Eye (tissue), 1 donor: Measurements from ENCODE around the gene RBM39.

ENCODE experiments used
- DNase-seq: peaks from one replicate; pipeline ENCODE4 v3.0.0-alpha.2; 2015

The RBM39 gene

GRCh38 chr20:35665949-35666288 is 76.1 kb downstream of the RBM39 start:
- DNase-seq = no peak

GRCh38 chr20:35664466-35665206 is 77.4 kb downstream of the RBM39 start, which contains the start of the genes CPNE1 and RBM12:
Gene CPNE1 (minus strand): TSS chr20:35664900. CDS start chr20:35632923, 31,977 bp downstream.
Gene RBM12 (minus strand): TSS chr20:35664900. CDS start chr20:35655322, 9,578 bp downstream.
- peak; percentile 98 for DNase-seq

- DNase-seq = no peak
These were observed 78.3 kb downstream of the RBM39 start for GRCh38 chr20:35663516-35664465.

DNA sequence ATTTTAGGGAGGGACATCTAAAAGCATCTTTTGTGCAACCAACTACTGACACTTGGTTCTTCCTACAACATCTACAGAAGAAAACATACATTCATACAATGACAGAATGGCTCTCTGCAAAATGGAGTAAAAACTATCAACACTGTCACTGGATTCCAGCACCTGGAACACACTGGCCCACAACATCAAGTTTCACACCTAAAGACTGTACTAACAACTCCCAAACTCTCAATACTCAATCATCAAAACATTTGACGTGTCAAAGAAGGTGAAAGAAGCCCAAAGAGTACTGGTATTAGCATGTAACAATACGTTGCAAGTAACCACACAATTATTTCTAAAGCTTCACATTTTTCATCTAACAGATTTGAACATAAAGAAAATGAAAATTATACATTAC is 79.5 kb downstream of the RBM39 start:
- DNase-seq = no peak

DNA sequence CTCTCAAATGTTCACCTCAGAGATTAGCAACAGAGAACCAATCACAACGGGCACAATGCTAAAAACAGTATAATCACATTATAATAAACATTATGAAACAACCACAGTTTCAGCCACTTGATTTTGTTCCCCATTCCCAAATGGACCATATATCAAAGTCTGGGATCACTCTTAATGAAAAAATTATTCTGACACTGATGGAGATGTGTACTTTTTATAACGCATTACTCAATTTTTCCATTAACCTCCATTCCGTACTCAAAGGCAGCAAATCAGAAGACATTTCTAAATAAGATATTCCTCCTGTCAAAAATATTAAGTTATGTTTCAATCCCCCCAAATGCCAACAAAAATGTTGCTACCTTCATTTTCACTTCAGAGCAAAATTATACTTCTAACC is 80.2 kb downstream of the RBM39 start:
- DNase-seq = peak; percentile 1

- DNase-seq = peak; percentile 1
These were observed 81.0 kb downstream of the RBM39 start for GRCh38 chr20:35661053-35661452.

GRCh38 chr20:35660122-35660937 is 81.7 kb downstream of the RBM39 start:
- peak; percentile 1 for DNase-seq

- DNase-seq = no peak
These were observed 84.8 kb downstream of the RBM39 start for GRCh38 chr20:35657271-35657670.

DNA sequence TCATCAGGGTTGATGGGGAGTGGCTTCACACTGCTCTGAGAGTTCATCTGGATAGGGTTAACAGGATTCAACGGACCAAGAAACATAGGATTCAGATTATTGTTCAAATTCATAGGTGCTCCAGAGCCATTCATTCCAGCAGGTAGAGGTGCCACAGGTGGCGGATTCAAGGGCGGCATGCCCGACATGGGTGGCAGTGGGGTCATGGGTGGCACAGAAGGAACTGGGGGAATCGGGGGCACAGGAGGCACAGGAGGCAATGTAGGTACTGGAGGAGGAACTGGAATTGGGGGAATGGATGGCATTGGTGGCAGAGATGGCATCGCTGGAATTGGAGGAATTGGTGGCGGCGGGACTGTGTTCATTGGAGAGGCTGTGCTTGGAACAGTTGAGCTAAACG is 87.6 kb downstream of the RBM39 start:
- DNase-seq = no peak

- no peak for DNase-seq
These were observed 88.2 kb downstream of the RBM39 start for GRCh38 chr20:35653893-35654292.
